Medulla oblongata (tissue), 1 donor: Measurements from ENCODE around the gene ASIC4.

Source experiments
- DNase-seq: peaks from one replicate; pipeline ENCODE4 v3.0.0-alpha.2; 2015; ENCODE audit errors: extremely low spot score

ASIC4 gene

DNA sequence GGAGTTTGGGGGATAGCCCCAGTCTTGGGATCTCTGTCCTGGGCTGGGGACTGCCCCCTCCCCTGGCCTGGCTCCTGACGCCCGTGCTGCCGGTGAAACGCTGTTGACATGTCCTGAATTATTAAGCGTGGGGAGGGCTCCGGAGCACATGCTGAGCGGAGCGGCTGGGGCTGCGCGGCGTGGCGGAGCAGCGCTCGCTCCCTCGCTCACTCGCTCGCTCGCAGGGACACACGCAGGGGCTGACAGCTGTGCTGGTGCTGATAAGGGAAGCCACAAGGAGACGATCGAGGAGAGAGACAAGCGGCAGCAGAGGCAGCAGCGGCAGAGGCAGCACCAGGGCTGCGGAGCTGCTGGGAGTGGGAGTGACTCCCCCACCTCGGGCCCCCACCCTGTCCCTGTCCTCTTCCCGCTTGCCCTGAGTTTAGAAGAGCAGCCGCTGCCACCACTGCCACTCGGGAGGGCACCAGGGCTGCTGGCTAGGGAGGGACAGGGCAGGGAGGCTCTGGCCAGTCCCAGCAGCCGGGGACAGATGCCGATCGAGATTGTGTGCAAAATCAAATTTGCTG is at the start of gene ASIC4:
Gene ASIC4, plus strand, starts transcription at position 287 of the 566 bp plus-strand sequence. Its CDS starts 243 bp downstream, at position 530.
- no peak for DNase-seq

GRCh38 chr2:219465659-219466561 is 48.4 kb upstream of the ASIC4 start:
- no peak for DNase-seq

DNA sequence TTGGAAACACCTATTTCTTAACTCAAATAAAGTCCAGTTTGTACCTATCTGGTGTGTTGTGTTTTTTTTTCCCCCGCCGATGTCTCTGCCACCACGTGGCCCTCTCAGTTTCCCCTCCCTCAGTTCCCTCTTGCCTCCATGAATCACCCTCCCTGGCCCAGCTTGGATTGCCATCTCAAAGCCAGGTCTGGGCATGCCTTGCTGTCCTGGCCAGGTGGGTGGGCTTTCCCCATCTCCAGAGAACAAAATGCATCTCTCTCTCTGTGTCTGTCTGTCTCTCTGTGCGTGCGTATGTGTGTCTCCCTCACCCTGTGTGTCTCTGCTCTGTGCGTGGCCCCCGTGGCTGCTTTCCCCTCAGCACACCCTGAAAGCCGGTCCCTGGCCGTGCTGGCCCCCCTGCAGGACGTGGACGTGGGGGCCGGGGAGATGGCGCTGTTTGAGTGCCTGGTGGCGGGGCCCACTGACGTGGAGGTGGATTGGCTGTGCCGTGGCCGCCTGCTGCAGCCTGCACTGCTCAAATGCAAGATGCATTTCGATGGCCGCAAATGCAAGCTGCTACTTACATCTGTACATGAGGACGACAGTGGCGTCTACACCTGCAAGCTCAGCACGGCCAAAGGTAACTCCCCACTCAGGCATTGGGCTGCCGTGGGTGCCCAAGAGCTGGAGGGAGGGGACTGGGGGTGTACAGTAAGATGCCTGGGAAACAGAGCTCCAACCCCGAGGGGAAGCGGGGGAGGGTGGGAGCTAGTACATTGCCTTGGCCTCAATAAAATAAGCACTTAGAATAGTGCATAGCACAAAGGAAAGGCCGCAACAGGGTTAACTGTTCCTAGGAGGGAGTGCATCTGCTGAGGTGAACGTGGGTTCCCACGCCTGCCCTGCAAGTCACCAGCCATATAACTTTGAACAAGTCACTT is 47.2 kb upstream of the ASIC4 start:
- DNase-seq = no peak

- no peak for DNase-seq
These were observed 46.6 kb upstream of the ASIC4 start for GRCh38 chr2:219467736-219468075.

GRCh38 chr2:219468410-219469185 is 45.7 kb upstream of the ASIC4 start:
- DNase-seq = no peak

GRCh38 chr2:219469186-219469724 is 45.0 kb upstream of the ASIC4 start:
- DNase-seq = no peak

GRCh38 chr2:219470429-219470828 is 43.9 kb upstream of the ASIC4 start:
- DNase-seq = no peak

DNA sequence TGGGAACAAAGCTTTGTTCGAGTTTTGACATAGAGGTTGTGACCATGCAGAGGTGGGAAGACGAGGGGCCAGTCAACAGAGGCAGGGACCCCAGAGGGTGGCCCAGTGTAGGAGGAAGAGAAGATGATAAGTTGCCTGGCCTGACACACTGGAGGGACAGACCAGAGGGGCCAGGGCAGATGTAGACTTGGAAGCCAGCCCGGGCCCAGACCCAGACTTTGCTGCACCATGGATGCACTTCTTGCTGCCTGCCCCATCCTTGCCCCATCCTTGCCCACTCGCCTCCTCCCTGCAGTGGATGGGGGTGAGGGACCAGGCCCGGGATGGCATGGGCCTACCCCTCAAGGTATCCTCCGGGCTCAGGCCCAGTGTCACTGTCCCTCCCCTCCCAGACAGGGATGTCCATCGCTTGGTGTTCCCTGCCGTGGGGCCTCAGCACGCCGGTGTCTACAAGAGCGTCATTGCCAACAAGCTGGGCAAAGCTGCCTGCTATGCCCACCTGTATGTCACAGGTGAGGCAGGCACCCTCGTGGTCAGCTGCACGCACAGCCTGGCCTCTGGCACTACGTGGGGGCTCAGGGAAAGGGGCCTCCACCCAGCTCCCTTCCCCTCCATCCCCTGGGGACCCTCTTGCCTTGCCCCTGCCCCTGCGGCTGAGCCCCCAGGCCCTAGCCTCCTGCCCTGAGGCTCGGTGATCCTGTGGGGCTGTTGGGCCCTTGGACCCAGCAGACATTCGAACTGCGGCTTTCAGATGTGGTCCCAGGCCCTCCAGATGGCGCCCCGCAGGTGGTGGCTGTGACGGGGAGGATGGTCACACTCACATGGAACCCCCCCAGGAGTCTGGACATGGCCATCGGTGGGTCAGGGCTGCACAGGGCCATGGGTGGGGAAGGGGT is 42.6 kb upstream of the ASIC4 start:
- no peak for DNase-seq

- no peak for DNase-seq
These were observed 41.6 kb upstream of the ASIC4 start for GRCh38 chr2:219472629-219473187.

GRCh38 chr2:219473511-219473910 is 40.8 kb upstream of the ASIC4 start:
- no peak for DNase-seq

DNA sequence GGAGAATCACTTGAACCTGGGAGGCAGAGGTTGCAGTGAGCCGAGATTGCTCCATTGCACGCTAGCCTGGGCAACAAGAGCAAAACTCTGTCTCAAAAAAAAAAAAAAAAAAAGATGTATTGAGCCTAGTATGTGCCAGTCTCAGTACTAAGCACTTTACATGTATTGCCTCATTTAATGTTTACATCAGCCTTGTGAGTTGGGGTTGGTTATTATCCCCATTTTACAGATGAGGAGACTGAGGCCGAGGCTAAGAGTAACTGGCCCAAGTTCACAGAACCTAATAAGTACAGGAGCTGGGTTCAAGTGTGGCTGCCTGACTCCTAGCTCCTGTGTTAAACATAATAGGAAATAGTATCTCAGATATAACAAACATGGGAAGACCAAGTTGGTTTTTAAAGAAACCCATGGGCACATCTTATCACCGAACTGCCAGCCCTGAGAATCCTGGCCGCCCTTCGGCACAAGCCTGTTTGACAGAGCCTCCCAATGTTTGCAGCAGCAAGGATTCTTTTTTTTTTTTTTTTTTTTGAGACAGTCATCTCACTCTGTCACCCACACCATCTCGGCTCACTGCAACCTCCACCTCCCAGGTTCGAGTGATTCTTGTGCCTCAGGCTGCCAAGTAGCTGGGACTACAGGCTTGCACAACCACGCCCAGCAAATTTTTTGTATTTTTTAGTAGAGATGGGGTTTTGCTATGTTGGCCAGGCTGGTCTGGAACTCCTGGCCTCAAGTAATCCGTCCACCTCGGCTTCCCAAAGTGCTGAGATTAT is 39.8 kb upstream of the ASIC4 start:
- DNase-seq = no peak

DNA sequence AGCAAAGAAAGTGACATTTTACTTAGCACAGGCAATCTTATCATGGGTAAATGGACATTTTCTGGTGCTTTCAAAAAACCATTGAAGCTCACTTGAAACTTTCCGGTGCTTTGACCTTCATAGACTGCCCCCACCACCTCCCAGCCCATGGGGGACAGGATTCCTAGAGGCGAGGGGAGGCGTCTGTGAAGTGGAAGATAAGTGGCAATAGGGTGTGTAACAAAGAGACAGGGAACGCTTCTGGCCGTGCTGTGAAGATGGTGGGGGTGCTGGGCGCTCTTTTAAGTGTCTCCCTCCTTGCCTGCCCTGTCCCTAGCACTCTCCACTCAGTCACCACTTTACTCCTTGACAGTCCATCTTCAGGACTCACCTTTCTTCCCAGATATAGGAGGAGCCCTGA is 39.0 kb upstream of the ASIC4 start:
- no peak for DNase-seq

GRCh38 chr2:219475697-219476651 is 38.3 kb upstream of the ASIC4 start:
- peak; percentile 58 for DNase-seq

DNA sequence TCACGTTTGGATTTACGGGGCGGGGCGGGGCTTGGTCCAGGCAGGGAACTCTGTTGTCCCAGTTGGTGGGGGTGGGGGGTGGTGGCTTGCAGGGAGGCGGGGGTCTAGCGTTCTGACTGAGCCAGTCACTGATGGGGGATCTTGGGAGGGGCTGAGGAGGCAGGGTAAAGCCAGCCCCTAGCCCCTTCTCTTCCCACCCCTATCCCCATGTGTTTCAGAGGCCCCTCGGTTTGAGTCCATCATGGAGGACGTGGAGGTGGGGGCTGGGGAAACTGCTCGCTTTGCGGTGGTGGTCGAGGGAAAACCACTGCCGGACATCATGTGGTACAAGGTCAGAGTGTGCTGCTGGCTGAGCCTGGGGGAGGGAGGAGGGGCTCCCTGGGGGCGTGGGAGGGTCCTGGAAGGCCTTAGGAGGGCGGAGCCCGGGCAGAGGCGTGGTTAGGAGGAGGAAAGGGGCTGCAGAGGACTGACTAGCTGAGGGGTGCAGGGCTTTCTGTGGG is 37.6 kb upstream of the ASIC4 start:
- DNase-seq = no peak

GRCh38 chr2:219477179-219477578 is 37.1 kb upstream of the ASIC4 start:
- no peak for DNase-seq

DNA sequence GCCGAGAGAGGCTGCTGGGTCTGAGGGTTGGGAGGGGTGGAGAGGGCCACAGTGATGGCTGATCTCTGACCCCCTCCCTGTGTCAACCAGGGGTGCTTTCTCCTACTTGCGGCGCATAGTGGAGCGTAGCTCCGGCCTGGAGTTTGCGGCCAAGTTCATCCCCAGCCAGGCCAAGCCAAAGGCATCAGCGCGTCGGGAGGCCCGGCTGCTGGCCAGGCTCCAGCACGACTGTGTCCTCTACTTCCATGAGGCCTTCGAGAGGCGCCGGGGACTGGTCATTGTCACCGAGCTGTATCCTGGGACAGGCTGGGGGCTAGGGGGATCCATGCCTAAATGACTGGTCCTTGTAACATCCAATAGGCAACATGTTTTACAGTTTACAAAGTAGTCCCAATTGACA is 36.5 kb upstream of the ASIC4 start:
- DNase-seq = no peak

GRCh38 chr2:219478916-219479315 is 35.4 kb upstream of the ASIC4 start:
- no peak for DNase-seq

GRCh38 chr2:219480004-219480403 is 34.3 kb upstream of the ASIC4 start:
- no peak for DNase-seq
